ENCODE results near the gene PROB1.
"Not testable (repeated sequence)": the region's sequence is repeated elsewhere in the genome, so short reads cannot be mapped to it uniquely, and the experiment has no call there.

PROB1 gene

GRCh38 chr5:139379626-139380449 is 15.1 kb downstream of the PROB1 start:
- no peak for DNase-seq (ENCODE audit: low spot score)

- no peak for DNase-seq (ENCODE audit: low spot score)
Measured at GRCh38 chr5:139378941-139379361, 16.0 kb downstream of the PROB1 start.

GRCh38 chr5:139378101-139378825 is 16.6 kb downstream of the PROB1 start:
- no peak for DNase-seq (ENCODE audit: low spot score)

GRCh38 chr5:139377226-139377625 is 17.7 kb downstream of the PROB1 start:
- DNase-seq (ENCODE audit: low spot score): no peak

- DNase-seq (ENCODE audit: low spot score): no peak
Measured at GRCh38 chr5:139376364-139376763, 18.5 kb downstream of the PROB1 start.

- DNase-seq (ENCODE audit: low spot score): no peak
Measured at GRCh38 chr5:139374909-139375308, 20.0 kb downstream of the PROB1 start.

GRCh38 chr5:139371482-139372435 is 23.1 kb downstream of the PROB1 start:
- DNase-seq (ENCODE audit: low spot score): no peak

GRCh38 chr5:139369181-139369580 is 25.7 kb downstream of the PROB1 start:
- no peak for DNase-seq (ENCODE audit: low spot score)

- DNase-seq (ENCODE audit: low spot score): no peak
Measured at GRCh38 chr5:139368613-139369012, 26.3 kb downstream of the PROB1 start.

- DNase-seq (ENCODE audit: low spot score): no peak
Measured at GRCh38 chr5:139364466-139364865, 30.4 kb downstream of the PROB1 start.

- no peak for DNase-seq (ENCODE audit: low spot score)
Measured at GRCh38 chr5:139363937-139364336, 31.0 kb downstream of the PROB1 start.

GRCh38 chr5:139361835-139362429 is 33.0 kb downstream of the PROB1 start:
- no peak for DNase-seq (ENCODE audit: low spot score)

- no peak for DNase-seq (ENCODE audit: low spot score)
Measured at GRCh38 chr5:139360384-139360783, 34.5 kb downstream of the PROB1 start.

- no peak for DNase-seq (ENCODE audit: low spot score)
Measured at GRCh38 chr5:139358064-139358463, 36.8 kb downstream of the PROB1 start.

GRCh38 chr5:139355900-139356299 is 39.0 kb downstream of the PROB1 start:
- not testable (repeated sequence) for DNase-seq (ENCODE audit: low spot score)

- DNase-seq (ENCODE audit: low spot score): no peak
Measured at GRCh38 chr5:139354186-139354585, 40.7 kb downstream of the PROB1 start.

- DNase-seq (ENCODE audit: low spot score): not testable (repeated sequence)
Measured at GRCh38 chr5:139347863-139348262, 47.0 kb downstream of the PROB1 start.

GRCh38 chr5:139345442-139345841 is 49.5 kb downstream of the PROB1 start:
- not testable (repeated sequence) for DNase-seq (ENCODE audit: low spot score)

GRCh38 chr5:139344177-139344576 is 50.7 kb downstream of the PROB1 start:
- no peak for DNase-seq (ENCODE audit: low spot score)

GRCh38 chr5:139343476-139343875 is 51.4 kb downstream of the PROB1 start:
- DNase-seq (ENCODE audit: low spot score): no peak

- DNase-seq (ENCODE audit: low spot score): no peak
Measured at GRCh38 chr5:139342423-139342723, 52.5 kb downstream of the PROB1 start.
